Activated T-cell treated with anti-CD3 and anti-CD28 coated beads, Interleukin-2, amount 50 U/mL, for 48 hours (primary cell): ENCODE measurements around the gene ANKRD33.

Experiments
- DNase-seq, 2 experiments: peaks; one replicate each; pipeline ENCODE4 v3.0.0-alpha.2; 2020

Gene ANKRD33

DNA sequence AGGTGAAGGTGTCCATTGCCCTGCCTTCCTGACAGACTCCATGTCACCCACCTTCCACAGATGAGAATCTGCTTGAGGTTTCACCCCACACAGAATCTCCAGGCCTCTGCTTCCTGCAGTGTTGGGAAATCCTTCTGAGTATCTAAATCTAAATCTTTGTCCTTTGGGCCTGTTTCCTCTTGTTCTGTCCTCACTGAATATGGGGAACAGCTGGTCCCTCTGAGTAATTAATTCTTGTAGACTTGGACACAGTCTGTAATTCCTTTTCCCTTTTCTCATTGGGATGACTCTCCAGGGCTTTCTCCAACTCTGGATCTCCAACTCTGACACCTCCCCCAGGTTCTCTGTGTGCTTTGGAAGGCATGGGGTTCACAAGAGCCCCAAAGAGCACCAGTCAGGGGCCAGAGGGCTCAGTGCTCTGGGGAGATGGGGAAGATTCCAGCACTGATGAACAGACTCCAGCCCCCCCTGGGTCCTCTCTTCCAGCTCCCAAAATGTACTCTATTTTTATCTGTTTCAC is 17.1 kb downstream of the ANKRD33 start:
- DNase-seq: no peak

DNA sequence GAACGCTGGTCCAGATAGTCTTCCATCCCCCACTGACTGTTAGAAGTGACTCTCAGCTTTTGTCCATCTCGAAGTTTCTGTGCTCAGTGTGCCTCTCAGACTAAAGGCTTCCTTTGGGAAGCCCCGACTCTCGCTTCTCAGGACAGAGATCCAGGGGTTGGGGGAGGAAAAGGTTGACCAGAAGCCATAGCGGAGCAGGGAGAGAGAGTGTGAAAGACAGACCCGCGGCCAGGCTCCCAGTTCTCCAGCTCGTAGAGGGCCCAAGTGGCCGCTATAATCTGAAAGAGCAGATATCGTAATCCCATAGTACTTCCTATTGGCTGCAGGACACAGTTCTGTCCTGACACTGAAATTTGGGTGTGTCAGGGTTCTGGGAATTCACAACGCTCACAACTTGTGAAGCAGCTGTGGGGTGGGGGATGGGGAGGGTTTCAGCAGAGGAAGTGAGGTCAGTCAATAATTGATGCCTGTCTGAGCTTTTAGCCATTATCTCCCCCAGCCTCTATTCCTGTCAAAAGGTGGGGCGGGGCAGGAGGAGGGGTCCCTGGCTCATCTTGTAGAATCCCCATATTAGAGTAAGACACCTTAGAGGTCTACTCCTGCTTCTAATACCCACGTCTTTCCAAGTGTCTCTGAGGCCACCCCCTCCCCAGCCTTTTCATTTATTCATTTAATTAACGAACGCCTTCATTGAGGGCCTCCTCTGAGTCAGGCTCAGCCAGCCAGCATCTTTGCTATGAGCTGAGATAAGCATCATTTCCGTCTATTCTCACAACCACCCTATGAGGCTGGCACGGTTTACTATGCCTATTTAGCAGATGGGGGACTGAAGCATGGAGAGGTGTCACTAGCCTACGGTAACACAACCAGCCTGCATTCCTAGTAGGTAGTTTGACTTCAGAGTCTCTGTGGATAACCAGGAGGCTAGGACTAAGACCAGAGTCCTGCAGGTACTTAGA is 17.8 kb downstream of the ANKRD33 start:
- no peak for DNase-seq

GRCh38 chr12:51906430-51907082 is 18.7 kb downstream of the ANKRD33 start:
- DNase-seq: no peak

DNA sequence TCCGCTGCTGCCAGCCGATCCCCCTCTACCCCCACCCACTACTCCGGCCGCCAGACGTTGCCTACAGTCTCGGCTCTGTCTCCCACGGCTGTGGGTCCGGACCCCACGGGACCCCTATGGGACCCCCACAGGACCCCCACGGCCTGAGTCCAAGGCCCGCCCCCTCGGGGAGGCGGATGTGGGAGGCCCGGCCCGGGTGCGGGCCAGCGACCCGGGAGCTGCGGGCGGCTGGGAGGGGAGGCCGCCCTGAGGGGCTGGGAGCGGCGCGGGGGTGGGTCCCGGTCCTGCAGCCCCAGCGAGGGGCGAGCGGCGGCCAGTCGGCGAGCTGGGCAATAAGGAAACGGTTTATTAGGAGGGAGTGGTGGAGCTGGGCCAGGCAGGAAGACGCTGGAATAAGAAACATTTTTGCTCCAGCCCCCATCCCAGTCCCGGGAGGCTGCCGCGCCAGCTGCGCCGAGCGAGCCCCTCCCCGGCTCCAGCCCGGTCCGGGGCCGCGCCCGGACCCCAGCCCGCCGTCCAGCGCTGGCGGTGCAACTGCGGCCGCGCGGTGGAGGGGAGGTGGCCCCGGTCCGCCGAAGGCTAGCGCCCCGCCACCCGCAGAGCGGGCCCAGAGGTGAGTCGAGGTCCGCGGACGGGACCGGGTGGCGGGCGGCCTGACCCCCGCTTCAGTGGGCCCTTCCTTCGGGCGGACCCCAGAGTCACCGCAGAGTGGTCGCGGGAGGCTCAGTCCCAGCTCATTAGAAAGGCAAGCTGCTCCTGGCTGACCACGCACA is 19.4 kb downstream of the ANKRD33 start, which contains the start of gene ACVRL1:
TSS of gene ACVRL1 (plus strand) at position 422 of the 773 bp plus-strand sequence. CDS start 4,971 bp downstream, outside the sequence.
- no peak for DNase-seq

DNA sequence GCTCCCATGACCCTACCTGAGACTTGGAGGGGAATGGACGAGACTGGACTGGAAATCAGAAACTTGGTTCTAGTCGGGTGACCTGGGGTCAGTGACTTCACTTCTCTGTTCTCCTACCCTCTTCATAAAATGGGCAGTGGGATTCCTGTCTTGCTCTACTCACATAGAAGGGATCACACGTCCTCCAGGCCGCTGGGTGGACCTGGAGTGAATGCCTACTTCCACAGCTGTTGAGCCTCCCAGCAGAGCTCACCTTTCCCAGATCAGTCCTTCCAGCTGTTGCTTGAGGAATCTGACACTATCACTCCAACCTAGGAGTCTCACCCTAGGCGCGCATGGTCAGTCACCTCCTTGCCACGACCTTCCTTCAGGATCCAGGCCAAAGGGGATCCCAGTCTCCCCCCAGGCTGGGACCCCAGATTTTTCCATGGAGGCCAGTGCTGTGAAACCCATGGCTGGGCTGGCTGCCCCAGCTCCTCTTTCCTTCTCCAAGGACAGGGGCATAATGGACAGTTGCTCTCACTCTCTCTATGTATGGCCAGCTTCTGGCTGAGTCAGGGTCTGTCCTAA is 20.0 kb downstream of the ANKRD33 start:
- DNase-seq: no peak

DNA sequence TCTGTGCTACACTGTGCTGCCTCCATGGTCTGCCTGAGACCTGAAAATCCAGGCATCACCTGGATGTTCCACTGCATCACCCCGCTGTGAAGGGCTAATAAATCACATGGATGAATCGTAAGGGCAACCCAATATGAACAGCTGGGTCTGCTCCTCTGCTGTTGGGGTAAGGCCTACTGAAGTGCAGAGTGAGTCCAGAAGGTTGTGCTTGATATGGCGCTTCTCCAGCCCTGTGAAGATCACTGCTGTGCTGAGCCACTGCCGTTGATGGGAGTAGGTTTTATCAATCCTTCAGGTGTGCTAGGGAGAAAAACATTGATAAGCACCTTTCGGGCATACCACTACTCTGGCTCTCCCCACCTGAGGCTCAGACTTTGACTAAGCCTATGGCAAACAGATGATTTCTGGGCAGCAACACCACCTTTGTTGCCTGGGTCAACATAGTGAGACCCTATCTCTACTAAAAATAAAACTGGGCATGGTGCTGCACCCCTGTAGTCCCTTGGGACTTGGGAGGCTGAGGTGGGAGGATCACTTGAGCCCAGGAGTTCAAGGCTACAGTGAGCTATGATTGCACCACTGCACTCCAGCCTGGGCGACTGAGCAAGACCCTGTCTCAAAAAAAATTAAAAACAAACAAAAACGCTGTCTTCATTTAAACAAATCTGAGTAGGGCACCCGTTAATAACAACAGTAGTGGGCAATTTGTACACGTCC is 21.1 kb downstream of the ANKRD33 start:
- DNase-seq: no peak

DNA sequence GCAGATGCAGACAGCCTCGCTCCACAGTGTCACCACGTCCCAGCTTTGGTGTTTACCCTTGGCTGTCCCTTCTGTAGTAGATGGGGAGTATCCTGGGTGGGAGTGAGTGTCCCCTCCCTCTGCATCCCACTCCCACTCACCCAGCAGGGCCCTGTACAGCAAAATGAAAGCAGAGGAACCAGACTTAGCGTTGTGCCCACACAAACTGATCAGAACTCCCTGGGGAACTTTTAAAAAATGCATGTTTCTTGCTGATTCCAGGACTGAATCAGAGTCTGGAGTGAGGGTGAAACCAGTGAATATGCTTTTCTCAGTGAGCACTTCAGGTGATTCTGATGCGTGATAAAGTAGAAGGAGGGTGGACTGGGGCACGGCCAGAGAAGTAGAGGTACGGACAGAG is 22.3 kb downstream of the ANKRD33 start:
- DNase-seq: no peak

GRCh38 chr12:51910691-51911090 is 22.8 kb downstream of the ANKRD33 start:
- DNase-seq: no peak

DNA sequence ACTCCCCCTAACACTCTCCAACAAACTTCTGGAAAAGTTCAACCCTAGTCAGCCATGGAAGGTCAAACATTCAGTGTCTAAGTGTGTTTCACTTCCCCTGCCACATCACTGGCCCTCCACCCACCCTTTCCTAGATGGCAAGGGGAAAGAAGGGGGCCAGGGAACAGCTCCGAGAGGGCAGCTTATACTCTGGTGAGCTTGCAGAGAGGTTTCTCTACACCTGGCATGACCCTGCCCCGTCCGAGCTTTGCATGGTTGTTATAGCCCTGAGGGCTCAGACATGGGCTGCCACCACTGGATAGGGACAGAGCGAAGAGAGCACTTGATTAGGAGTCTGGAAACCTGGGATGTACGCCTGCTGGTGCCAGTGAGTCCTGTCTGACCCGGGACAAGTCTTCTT is 23.4 kb downstream of the ANKRD33 start:
- no peak for DNase-seq

DNA sequence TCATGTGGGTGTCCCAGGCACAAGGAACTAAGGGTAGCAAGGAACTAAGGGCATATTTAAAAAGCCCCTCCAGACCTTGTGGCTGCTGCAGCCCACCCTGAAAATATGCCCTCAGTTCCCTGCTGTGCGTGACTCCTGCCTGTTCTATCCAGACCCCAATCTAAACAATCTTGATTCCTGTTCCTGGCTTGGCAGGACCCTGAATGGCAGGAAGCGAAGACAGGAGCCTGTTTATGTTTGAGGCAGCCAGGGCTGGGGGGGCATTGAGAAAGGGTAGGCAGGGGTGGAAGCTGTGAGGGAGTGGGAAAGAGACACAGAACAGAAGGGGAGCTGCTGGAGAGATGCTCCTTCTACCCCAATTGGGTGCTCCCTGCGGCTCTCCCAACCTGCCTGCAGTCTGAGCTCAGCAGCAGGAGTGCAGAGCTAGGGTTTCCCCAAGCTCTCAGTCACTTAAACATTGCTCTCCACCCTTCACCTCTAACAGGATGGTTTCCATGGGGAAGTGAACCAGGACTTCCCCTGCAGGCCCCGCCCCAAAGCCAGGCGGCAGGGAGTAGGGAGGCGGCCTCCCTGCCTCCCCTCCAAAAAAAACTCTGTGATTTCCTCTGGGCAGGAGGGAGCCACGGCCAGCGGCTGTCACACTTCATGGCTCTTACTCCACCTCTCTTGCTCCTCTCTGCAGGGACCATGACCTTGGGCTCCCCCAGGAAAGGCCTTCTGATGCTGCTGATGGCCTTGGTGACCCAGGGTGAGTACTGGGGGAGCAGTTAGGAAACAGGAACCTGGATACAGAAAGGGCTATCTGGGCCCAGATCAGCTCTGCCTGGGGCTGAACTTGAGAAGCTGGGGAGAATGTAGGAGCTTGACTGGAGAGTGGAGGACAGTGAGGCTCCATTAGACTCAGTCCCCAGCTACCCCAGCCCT is 24.1 kb downstream of the ANKRD33 start:
- DNase-seq: no peak

GRCh38 chr12:51913071-51914033 is 25.4 kb downstream of the ANKRD33 start:
- DNase-seq: no peak

DNA sequence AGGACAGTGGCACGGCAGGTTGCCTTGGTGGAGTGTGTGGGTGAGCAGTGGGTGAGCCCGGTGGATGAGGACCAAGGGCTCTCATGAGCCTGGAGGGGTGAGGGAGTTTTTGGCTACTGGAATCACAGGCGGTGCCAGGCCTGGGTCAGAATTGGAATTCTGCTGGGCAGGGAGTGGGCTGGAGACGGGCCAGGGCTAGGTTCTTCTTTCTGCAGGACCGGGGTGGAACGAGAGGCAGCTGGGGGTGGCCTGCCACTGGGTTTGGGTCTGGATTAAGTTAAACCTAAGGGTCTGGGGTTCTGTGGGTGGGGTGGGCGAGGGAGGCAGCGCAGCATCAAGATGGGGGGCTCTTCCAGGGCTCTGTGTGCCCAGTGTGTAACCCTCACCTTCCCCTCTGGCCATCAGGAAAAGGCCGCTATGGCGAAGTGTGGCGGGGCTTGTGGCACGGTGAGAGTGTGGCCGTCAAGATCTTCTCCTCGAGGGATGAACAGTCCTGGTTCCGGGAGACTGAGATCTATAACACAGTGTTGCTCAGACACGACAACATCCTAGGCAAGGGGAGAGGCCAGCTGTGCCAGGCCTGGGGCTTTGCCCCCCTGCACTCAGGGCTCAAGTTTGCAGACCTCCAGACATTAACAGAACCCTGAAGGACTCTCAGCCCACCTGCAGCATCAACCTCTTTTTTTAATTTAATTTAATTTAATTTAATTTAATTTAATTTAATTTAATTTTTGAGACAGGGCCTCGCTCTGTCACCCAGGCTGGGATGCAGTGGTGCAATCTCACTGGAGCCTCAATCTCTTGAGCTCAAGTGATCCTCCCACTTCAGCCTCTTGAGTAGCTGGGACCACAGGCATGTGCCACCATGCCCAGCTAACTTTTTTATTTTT is 26.4 kb downstream of the ANKRD33 start:
- no peak for DNase-seq

DNA sequence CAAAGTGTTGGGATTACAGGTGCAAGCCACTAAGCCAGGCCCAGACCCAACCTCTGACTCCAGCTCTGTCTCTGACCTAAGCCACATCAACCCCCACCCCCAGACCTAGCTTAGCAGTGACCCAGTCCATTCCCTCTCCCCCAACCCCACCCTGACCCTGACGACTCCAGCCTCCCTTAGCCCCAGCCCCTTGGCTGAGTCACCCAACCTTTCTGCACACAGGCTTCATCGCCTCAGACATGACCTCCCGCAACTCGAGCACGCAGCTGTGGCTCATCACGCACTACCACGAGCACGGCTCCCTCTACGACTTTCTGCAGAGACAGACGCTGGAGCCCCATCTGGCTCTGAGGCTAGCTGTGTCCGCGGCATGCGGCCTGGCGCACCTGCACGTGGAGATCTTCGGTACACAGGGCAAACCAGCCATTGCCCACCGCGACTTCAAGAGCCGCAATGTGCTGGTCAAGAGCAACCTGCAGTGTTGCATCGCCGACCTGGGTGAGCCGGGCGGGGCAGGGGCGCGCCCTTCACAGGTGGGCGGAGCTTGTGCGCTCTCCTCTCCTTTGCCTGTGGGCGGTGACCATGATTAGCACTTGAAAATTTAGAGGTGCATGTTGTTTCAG is 27.2 kb downstream of the ANKRD33 start:
- DNase-seq: no peak

DNA sequence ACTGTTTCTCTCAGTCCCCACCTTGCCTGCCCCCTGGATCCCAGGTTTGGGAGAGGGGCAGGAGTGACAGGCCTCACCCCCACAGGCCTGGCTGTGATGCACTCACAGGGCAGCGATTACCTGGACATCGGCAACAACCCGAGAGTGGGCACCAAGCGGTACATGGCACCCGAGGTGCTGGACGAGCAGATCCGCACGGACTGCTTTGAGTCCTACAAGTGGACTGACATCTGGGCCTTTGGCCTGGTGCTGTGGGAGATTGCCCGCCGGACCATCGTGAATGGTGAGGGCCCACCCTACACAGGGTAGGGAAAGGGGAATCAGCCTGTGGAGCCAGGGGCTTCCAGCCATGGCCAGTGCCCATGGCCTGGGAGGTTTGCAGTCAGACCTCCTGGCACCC is 28.0 kb downstream of the ANKRD33 start:
- DNase-seq: no peak

DNA sequence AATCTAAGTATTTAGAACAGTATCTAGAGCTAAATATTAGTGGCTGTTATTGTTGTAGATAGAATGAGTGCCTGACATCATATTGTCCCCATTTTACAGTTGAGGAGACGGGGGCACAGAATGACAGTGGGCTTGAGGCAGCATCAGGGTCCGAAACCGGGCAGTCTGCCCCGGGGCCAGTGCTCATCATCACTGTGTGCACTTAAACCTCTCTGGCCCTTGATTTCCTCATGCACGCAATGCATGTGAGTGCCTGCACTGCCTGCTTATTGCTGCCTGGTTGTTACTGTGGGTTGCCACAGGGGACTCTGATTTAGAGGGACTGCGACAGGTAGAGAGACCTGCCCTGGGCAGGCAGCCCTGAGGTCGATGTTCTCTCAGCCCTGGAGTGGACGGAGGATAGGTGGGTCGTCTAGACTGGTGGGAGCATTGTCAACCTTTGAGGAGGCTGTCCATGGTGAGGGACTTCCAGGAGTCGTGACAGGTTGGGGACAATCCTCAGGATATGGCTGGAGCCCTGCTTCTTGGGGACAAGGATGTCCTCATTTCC is 29.2 kb downstream of the ANKRD33 start:
- DNase-seq: no peak

- DNase-seq: no peak
Measured at GRCh38 chr12:51917746-51918453, 30.0 kb downstream of the ANKRD33 start.

GRCh38 chr12:51920046-51920445 is 32.1 kb downstream of the ANKRD33 start:
- no peak for DNase-seq
